ENCODE measurements around the gene NCAM1.

- TF ChIP-seq, protein P1, sequence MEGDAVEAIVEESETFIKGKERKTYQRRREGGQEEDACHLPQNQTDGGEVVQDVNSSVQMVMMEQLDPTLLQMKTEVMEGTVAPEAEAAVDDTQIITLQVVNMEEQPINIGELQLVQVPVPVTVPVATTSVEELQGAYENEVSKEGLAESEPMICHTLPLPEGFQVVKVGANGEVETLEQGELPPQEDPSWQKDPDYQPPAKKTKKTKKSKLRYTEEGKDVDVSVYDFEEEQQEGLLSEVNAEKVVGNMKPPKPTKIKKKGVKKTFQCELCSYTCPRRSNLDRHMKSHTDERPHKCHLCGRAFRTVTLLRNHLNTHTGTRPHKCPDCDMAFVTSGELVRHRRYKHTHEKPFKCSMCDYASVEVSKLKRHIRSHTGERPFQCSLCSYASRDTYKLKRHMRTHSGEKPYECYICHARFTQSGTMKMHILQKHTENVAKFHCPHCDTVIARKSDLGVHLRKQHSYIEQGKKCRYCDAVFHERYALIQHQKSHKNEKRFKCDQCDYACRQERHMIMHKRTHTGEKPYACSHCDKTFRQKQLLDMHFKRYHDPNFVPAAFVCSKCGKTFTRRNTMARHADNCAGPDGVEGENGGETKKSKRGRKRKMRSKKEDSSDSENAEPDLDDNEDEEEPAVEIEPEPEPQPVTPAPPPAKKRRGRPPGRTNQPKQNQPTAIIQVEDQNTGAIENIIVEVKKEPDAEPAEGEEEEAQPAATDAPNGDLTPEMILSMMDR (IDR thresholded peaks at IDR 0.05): no peak
- no peak for TF ChIP-seq POLR2A (IDR thresholded peaks at IDR 0.05)
Observed at GRCh38 chr11:113295993-113296392, 334.8 kb downstream of the NCAM1 start.

All from Peyer's patch (tissue), 4 donors.